ENCODE measurements around the gene FES. TPM values are rescaled to one million over a fixed set of nuclear protein-coding genes. Genes with fewer than 3 reads are reported as not detected.

FES gene
- total RNA-seq, 8 experiments from 2014 or later, result 0.42 to 5.5 (median 1.3) TPM

- in situ Hi-C loops (cut with MboI; ENCODE audit: low pct_unique_long_range_greater_than_20kb in 2 of 9, low sequenced_read_pairs in 9 of 9, unreplicated experiment in 9 of 9), result loop anchor here in 8 of 9 experiments (10.0 to 25.0 kb wide), 5 partner anchors 218 to 568 kb away; no protein-coding TSS in a partner anchor
- H3K27ac ChIP-seq, result no peak overlapping the region
- 100% methylated on average over 1 to 2 of the region's 16 CpGs; no CpG with 5 or more reads in 8 of the 10 experiments for WGBS, 10 experiments
- ATAC-seq (replicated peaks in 6 of 8), result no peak
- H3K4me1 ChIP-seq (replicated peaks in 1 of 2), result peaks cover 0 to 15% of the 10 kb centered on the region in 2 donors
- H3K4me3 ChIP-seq, result no peak overlapping the region
These were observed 3.7 kb upstream of the FES start for GRCh38 chr15:90880381-90881145.

- no peak for ATAC-seq (replicated peaks in 6 of 8)
- no peak overlapping the region for H3K27ac ChIP-seq
- in situ Hi-C loops (cut with MboI; ENCODE audit: low pct_unique_long_range_greater_than_20kb in 2 of 9, low sequenced_read_pairs in 9 of 9, unreplicated experiment in 9 of 9), result loop anchor here in 8 of 9 experiments (10.0 to 25.0 kb wide), 5 partner anchors 219 to 569 kb away; no protein-coding TSS in a partner anchor
- peaks cover 0 to 15% of the 10 kb centered on the region in 2 donors for H3K4me1 ChIP-seq (replicated peaks in 1 of 2)
- H3K4me3 ChIP-seq, result no peak overlapping the region
- WGBS, 10 experiments, result 93% methylated on average over 3 to 5 of the region's 35 CpGs; no CpG with 5 or more reads in 8 of the 10 experiments
These were observed 2.9 kb upstream of the FES start for GRCh38 chr15:90881181-90881977.

GRCh38 chr15:90881978-90882721 is 2.2 kb upstream of the FES start:
- in situ Hi-C loops (cut with MboI; ENCODE audit: low pct_unique_long_range_greater_than_20kb in 2 of 9, low sequenced_read_pairs in 9 of 9, unreplicated experiment in 9 of 9), result loop anchor here in 8 of 9 experiments (10.0 to 25.0 kb wide), 5 partner anchors 220 to 570 kb away; no protein-coding TSS in a partner anchor
- WGBS, 10 experiments, result 60 to 100% (median 93%) methylated on average over 1 to 3 of the region's 19 CpGs; no CpG with 5 or more reads in 5 of the 10 experiments

GRCh38 chr15:90882781-90883525 is 1.4 kb upstream of the FES start:
- WGBS, 10 experiments, result 48 to 100% (median 92%) methylated on average over 1 to 9 of the region's 13 CpGs; no CpG with 5 or more reads in 6 of the 10 experiments
- H3K4me1 ChIP-seq (replicated peaks in 1 of 2), result peaks cover 0 to 15% of the 10 kb centered on the region in 2 donors
- no peak for ATAC-seq (replicated peaks in 6 of 8)
- in situ Hi-C loops (cut with MboI; ENCODE audit: low pct_unique_long_range_greater_than_20kb in 2 of 9, low sequenced_read_pairs in 9 of 9, unreplicated experiment in 9 of 9), result loop anchor here in 8 of 9 experiments (10.0 to 25.0 kb wide), 5 partner anchors 221 to 571 kb away; no protein-coding TSS in a partner anchor
- H3K4me3 ChIP-seq, result no peak overlapping the region
- peak overlapping the region in 1 of 2 donors; percentile 13 for H3K27ac ChIP-seq

More at GRCh38 chr15:90881978-90882721, 2.2 kb upstream of the FES start:
- Histone ChIP-seq H3K4me3 (no peak overlapping the region), H3K4me1 (replicated peaks in 1 of 2) (peaks cover 0 to 15% of the 10 kb centered on the region in 2 donors), H3K27ac (no peak overlapping the region)
- ATAC-seq (replicated peaks in 6 of 8), result no peak

- Histone ChIP-seq H3K27ac (peak overlapping the region in 1 of 2 donors; percentile 13), H3K4me3 (no peak overlapping the region), H3K4me1 (replicated peaks in 1 of 2) (peaks cover 0 to 15% of the 10 kb centered on the region in 2 donors)
- WGBS, 10 experiments, result 45 to 92% (median 89%) methylated on average over 2 to 3 of the region's 7 CpGs; no CpG with 5 or more reads in 7 of the 10 experiments
- in situ Hi-C loops (cut with MboI; ENCODE audit: low pct_unique_long_range_greater_than_20kb in 2 of 9, low sequenced_read_pairs in 9 of 9, unreplicated experiment in 9 of 9), result loop anchor here in 8 of 9 experiments (10.0 to 25.0 kb wide), 5 partner anchors 221 to 571 kb away; no protein-coding TSS in a partner anchor
- peak in 3 of 8 experiments; percentile 3 to 9 (median 6) for ATAC-seq (replicated peaks in 6 of 8)
These were observed 753 bp upstream of the FES start for GRCh38 chr15:90883526-90883975.

- 50 to 100% (median 90%) methylated on average over 1 to 4 of the region's 16 CpGs; no CpG with 5 or more reads in 7 of the 10 experiments for WGBS, 10 experiments
- in situ Hi-C loops (cut with MboI; ENCODE audit: low pct_unique_long_range_greater_than_20kb in 2 of 9, low sequenced_read_pairs in 9 of 9, unreplicated experiment in 9 of 9), result loop anchor here in 8 of 9 experiments (10.0 to 25.0 kb wide), 5 partner anchors 223 to 573 kb away; no protein-coding TSS in a partner anchor
These were observed 571 bp downstream of the FES start for GRCh38 chr15:90884719-90885431.

GRCh38 chr15:90885432-90886290 is 1.4 kb downstream of the FES start:
- WGBS, 10 experiments, result 7 to 82% (median 68%) methylated on average over 2 to 12 of the region's 23 CpGs; no CpG with 5 or more reads in 6 of the 10 experiments
- in situ Hi-C loops (cut with MboI; ENCODE audit: low pct_unique_long_range_greater_than_20kb in 2 of 9, low sequenced_read_pairs in 9 of 9, unreplicated experiment in 9 of 9), result loop anchor here in 8 of 9 experiments (10.0 to 25.0 kb wide), 5 partner anchors 223 to 573 kb away; no protein-coding TSS in a partner anchor
- no peak overlapping the region for H3K4me3 ChIP-seq
- peak; percentile 57 to 79 (median 70) for ATAC-seq (replicated peaks in 6 of 8)
- no peak overlapping the region for H3K27ac ChIP-seq
- H3K4me1 ChIP-seq (replicated peaks in 1 of 2), result peaks cover 5 to 23% of the 10 kb centered on the region in 2 donors

More at GRCh38 chr15:90884719-90885431, 571 bp downstream of the FES start:
- H3K4me1 ChIP-seq (replicated peaks in 1 of 2), result peaks cover 0 to 18% of the 10 kb centered on the region in 2 donors
- ATAC-seq (replicated peaks in 6 of 8), result peak in 2 of 8 experiments; percentile 2 to 3
- no peak overlapping the region for H3K4me3 ChIP-seq
- H3K27ac ChIP-seq, result no peak overlapping the region

- H3K4me1 ChIP-seq (replicated peaks in 1 of 2), result peaks cover 9 to 29% of the 10 kb centered on the region in 2 donors
- H3K27ac ChIP-seq, result no peak overlapping the region
- in situ Hi-C loops (cut with MboI; ENCODE audit: low pct_unique_long_range_greater_than_20kb in 2 of 9, low sequenced_read_pairs in 9 of 9, unreplicated experiment in 9 of 9), result loop anchor here in 8 of 9 experiments (10.0 to 25.0 kb wide), 5 partner anchors 224 to 574 kb away; no protein-coding TSS in a partner anchor
- H3K4me3 ChIP-seq, result no peak overlapping the region
- WGBS, 10 experiments, result 0 to 92% (median 14%) methylated on average over 1 to 2 of the region's 5 CpGs; no CpG with 5 or more reads in 4 of the 10 experiments
- ATAC-seq (replicated peaks in 6 of 8), result no peak
These were observed 1.9 kb downstream of the FES start for GRCh38 chr15:90886291-90886614.

- Histone ChIP-seq H3K4me3 (no peak overlapping the region), H3K27ac (no peak overlapping the region), H3K4me1 (replicated peaks in 1 of 2) (peaks cover 9 to 30% of the 10 kb centered on the region in 2 donors)
- in situ Hi-C loops (cut with MboI; ENCODE audit: low pct_unique_long_range_greater_than_20kb in 2 of 9, low sequenced_read_pairs in 9 of 9, unreplicated experiment in 9 of 9), result loop anchor here in 8 of 9 experiments (10.0 to 25.0 kb wide), 5 partner anchors 225 to 575 kb away; no protein-coding TSS in a partner anchor
- no peak for ATAC-seq (replicated peaks in 6 of 8)
- 50 to 94% (median 93%) methylated on average over 2 to 5 of the region's 13 CpGs; no CpG with 5 or more reads in 7 of the 10 experiments for WGBS, 10 experiments
These were observed 2.8 kb downstream of the FES start for GRCh38 chr15:90887037-90887481.

- H3K4me1 ChIP-seq (replicated peaks in 1 of 2), result peaks cover 9 to 21% of the 10 kb centered on the region in 2 donors
- peak in 5 of 8 experiments; percentile 9 to 34 (median 15) for ATAC-seq (replicated peaks in 6 of 8)
- 40 to 100% (median 79%) methylated on average over 1 to 9 of the region's 18 CpGs; no CpG with 5 or more reads in 6 of the 10 experiments for WGBS, 10 experiments
- H3K4me3 ChIP-seq, result no peak overlapping the region
- no peak overlapping the region for H3K27ac ChIP-seq
- in situ Hi-C loops (cut with MboI; ENCODE audit: low pct_unique_long_range_greater_than_20kb in 2 of 9, low sequenced_read_pairs in 9 of 9, unreplicated experiment in 9 of 9), result loop anchor here in 8 of 9 experiments (10.0 to 25.0 kb wide), 5 partner anchors 227 to 577 kb away; no protein-coding TSS in a partner anchor
These were observed 5.0 kb downstream of the FES start for GRCh38 chr15:90889313-90889730.
